Testis (tissue), 3 donors: ENCODE results near the gene SCRG1. TPM values are rescaled to one million over a fixed set of nuclear protein-coding genes. Genes with fewer than 3 reads are reported as not detected.

Experiments used
- DNase-seq: peaks from one replicate; pipeline ENCODE4 v3.0.0-alpha.2; 2019
- H3K27ac ChIP-seq, 2 donors: fragments of 200-600 bp; sonication (generic); one replicate each; pipeline ENCODE4 v1.5.1; 2019
- H3K27me3 ChIP-seq: fragments of 200-600 bp; sonication (generic); one replicate; pipeline ENCODE4 v1.5.1; 2019
- H3K36me3 ChIP-seq: fragments of 200-600 bp; sonication (generic); one replicate; pipeline ENCODE4 v1.5.1; 2017; ENCODE audit warnings: low read depth; ENCODE audit errors: missing control alignments
- H3K4me1 ChIP-seq: fragments of 200-600 bp; sonication (generic); one replicate; pipeline ENCODE4 v1.5.1; 2019
- H3K4me3 ChIP-seq, 2 donors: fragments of 200-600 bp; sonication (generic); one replicate each; pipeline ENCODE4 v1.5.1; 2017 to 2019
- H3K9me3 ChIP-seq: fragments of 200-600 bp; sonication (generic); one replicate; pipeline ENCODE4 v1.5.1; 2017
- POLR2A ChIP-seq: fragments of 450-650 bp; IDR thresholded peaks from one replicate; pipeline ENCODE4 v1.6.1; 2017; ENCODE audit warnings: antibody characterized with exemption, mild to moderate bottlenecking, moderate library complexity
- WGBS, 2 donors: methylation state at CpG; one replicate each; pipeline ENCODE4 v1.1.5; 2018; 5-methylcytosine and 5-hydroxymethylcytosine counted together
- intact Hi-C: fragments of 100-400 bp; cut with DNase I; formaldehyde crosslinking; loops from one replicate; pipeline ENCODE4 v1.15.1; 2023; ENCODE audit warnings: low total_unique reads
- polyA plus RNA-seq: library from polyadenylated mRNA; stranded (reverse); fragments of 350-450 nt; fragmentation: Illumina TruSeq; extraction: RNeasy Lipid Tissue Mini Kit (QIAGEN cat#74804); gene quantifications from one replicate; pipeline ENCODE4 v1.2.3, GENCODE V29; 2014; ENCODE audit warnings: low read depth, low replicate concordance; ENCODE audit not compliant: insufficient read depth
- total RNA-seq, 2 donors: library from RNA; depleted of rRNA; stranded (reverse); fragments of >200 nt; gene quantifications; one replicate each; pipeline ENCODE4 v1.2.3, GENCODE V29; 2016
- TF ChIP-seq, protein P1 (sequence below), 3 experiments: fragments of 450-650 bp in 2 of 3; fragments of 200-600 bp in 1 of 3; sonication (generic) in 1 of 3; IDR thresholded peaks; one replicate each; pipeline ENCODE4 v1.5.1; 2016 to 2019; ENCODE audit warnings: antibody characterized with exemption in 3 of 3, mild to moderate bottlenecking in 2 of 3, moderate library complexity in 1 of 3

The SCRG1 gene
- total and polyA plus RNA-seq, 3 donors from 2014 or later, result 22.9 to 32.0 (median 29.1) TPM

GRCh38 chr4:173415885-173416653 is 17.2 kb upstream of the SCRG1 start:
- Histone ChIP-seq H3K4me3 (no peak overlapping the region), H3K27me3 (no peaks in the 10 kb centered on the region), H3K27ac (peak overlapping the region in 1 of 2 donors; percentile 6), H3K9me3 (no peaks in the 10 kb centered on the region), H3K36me3 (no peaks in the 10 kb centered on the region), H3K4me1 (no peaks in the 10 kb centered on the region)
- peak; percentile 43 for DNase-seq
- no peak for TF ChIP-seq POLR2A
- TF ChIP-seq, protein P1, sequence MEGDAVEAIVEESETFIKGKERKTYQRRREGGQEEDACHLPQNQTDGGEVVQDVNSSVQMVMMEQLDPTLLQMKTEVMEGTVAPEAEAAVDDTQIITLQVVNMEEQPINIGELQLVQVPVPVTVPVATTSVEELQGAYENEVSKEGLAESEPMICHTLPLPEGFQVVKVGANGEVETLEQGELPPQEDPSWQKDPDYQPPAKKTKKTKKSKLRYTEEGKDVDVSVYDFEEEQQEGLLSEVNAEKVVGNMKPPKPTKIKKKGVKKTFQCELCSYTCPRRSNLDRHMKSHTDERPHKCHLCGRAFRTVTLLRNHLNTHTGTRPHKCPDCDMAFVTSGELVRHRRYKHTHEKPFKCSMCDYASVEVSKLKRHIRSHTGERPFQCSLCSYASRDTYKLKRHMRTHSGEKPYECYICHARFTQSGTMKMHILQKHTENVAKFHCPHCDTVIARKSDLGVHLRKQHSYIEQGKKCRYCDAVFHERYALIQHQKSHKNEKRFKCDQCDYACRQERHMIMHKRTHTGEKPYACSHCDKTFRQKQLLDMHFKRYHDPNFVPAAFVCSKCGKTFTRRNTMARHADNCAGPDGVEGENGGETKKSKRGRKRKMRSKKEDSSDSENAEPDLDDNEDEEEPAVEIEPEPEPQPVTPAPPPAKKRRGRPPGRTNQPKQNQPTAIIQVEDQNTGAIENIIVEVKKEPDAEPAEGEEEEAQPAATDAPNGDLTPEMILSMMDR (IDR thresholded peaks at IDR 0.05), result no peak
- 60 to 71% methylated on average over 20 to 26 of the region's 26 CpGs for WGBS, 2 donors
- intact Hi-C loops, result loop anchor here (5.0 kb wide), 1 partner anchor 99 kb away; no protein-coding TSS in a partner anchor

GRCh38 chr4:173415092-173415491 is 16.2 kb upstream of the SCRG1 start:
- Histone ChIP-seq H3K4me3 (no peak overlapping the region), H3K36me3 (no peaks in the 10 kb centered on the region), H3K4me1 (no peaks in the 10 kb centered on the region), H3K27me3 (no peaks in the 10 kb centered on the region), H3K27ac (peak overlapping the region in 1 of 2 donors; percentile 6), H3K9me3 (no peaks in the 10 kb centered on the region)
- no peak for DNase-seq
- TF ChIP-seq, protein P1 (IDR thresholded peaks at IDR 0.05), result no peak
- TF ChIP-seq POLR2A, result no peak
- WGBS, 2 donors, result 82 to 97% methylated on average over 3 of the region's 3 CpGs
- intact Hi-C loops, result loop anchor here (5.0 kb wide), 1 partner anchor 98 kb away; no protein-coding TSS in a partner anchor

DNA sequence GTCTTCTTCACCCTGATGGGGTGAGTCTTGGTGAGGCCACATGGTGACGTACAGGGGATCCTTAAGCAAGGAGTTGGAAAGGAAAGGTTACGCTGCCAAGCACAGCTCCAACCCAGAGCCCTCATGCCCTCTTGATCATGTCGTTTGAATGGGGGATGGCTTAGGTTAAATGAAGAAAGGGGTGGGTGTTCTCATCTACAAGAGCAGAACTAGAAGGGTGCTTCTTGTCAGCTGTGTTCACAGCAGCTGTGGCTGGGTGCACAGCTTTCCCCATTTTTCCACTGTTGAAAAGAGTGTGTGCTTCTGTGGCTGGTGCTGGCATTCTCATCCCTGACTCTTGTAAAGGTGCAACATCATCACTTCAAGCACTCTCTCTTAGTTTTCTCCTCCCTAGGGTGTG is 15.5 kb upstream of the SCRG1 start:
- intact Hi-C loops, result no loop called here
- Histone ChIP-seq H3K9me3 (no peaks in the 10 kb centered on the region), H3K27me3 (no peaks in the 10 kb centered on the region), H3K36me3 (no peaks in the 10 kb centered on the region), H3K4me1 (no peaks in the 10 kb centered on the region), H3K27ac (no peak overlapping the region), H3K4me3 (no peak overlapping the region)
- no peak for TF ChIP-seq POLR2A
- TF ChIP-seq, protein P1 (IDR thresholded peaks at IDR 0.05), result no peak
- no peak for DNase-seq
- 91 to 93% methylated on average over 3 of the region's 3 CpGs for WGBS, 2 donors

GRCh38 chr4:173413036-173413435 is 14.1 kb upstream of the SCRG1 start:
- no peak for DNase-seq
- WGBS, 2 donors, result 50 to 63% methylated on average over 1 of the region's 1 CpG
- no peaks in the 10 kb centered on the region for H3K4me1 ChIP-seq
- no peak overlapping the region for H3K4me3 ChIP-seq
- no peaks in the 10 kb centered on the region for H3K9me3 ChIP-seq
- TF ChIP-seq, protein P1 (IDR thresholded peaks at IDR 0.05), result no peak
- TF ChIP-seq POLR2A, result no peak
- intact Hi-C loops, result no loop called here
- no peaks in the 10 kb centered on the region for H3K36me3 ChIP-seq
- H3K27ac ChIP-seq, result no peak overlapping the region
- H3K27me3 ChIP-seq, result no peaks in the 10 kb centered on the region
